ENCODE measurements around the gene DSCAML1. TPM values are rescaled to one million over a fixed set of nuclear protein-coding genes. Genes with fewer than 3 reads are reported as not detected.

The DSCAML1 gene
- total and polyA plus RNA-seq, 2 of the 8 experiments (the other 6 are each of a cell fraction or from before 2014, with no cell fraction given), result 0.19 to 0.24 TPM

- TF ChIP-seq SUZ12 (IDR thresholded peaks at IDR 0.05; ENCODE audit: low read length), result no peak
- TF ChIP-seq TAF1 (IDR thresholded peaks at IDR 0.05; ENCODE audit: low read depth, low read length), result no peak
- no peak for TF ChIP-seq JUND (IDR thresholded peaks at IDR 0.05; ENCODE audit: low read length)
Measured at GRCh38 chr11:117642396-117642795, 154.6 kb downstream of the DSCAML1 start (continued).

All from H1 (cell line).